Activated CD8-positive, alpha-beta memory T cell treated with anti-CD3 and anti-CD28 coated beads for 24 hours (primary cell): ENCODE data around the gene ELF5.

Experiments used
- DNase-seq: peaks from one replicate; pipeline ENCODE4 v3.0.0-alpha.2; 2020

The ELF5 gene

DNA sequence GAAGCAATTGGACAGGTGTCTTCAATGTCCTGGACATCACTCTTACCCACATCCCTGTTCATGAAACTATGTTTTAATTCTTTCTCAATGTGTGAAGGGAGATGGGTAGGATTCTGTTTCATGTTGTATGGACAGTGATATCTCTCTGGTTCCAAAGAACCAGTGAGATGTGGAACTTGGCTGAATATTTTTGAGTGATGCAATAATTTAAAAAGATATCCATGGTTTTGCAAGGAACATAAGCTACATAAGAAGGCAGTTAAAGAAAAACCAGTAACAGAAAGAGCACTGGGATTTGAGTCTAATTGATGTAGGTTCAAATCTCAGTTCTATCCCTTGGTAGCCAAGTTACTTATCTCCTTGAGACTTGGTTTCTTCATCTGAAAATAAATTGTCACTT, 7.7 kb upstream of the ELF5 start:
- DNase-seq = no peak

DNA sequence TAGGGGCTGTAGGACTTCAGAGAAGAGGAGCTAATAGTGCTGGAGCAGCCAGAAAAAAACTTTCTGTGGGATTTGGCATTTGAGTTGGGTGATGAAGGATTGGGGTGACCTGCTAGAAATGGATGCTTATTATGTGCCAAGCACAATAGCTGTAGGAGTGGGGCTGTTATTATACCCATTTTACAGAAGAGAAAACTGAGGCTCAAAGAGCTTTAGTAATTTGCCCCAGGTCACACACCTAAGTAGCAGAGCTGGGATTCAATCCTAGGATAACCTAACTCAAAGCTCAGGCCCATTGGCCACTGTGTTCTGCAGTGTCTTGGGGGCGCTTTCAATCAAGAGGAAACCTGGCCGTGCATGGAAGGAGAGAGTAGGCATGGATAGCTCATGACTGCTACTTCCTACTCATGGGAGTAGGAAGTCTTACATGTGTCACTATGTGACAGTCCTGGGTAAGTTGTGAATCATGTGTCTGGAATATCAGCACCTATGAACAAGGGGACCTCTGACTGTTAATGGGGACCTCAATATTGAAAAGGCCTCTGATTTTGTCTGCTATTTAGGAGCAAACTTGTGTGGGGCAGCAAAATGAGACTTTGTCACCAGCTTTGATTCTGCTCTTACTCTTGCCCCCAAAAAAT, 6.1 kb upstream of the ELF5 start:
- DNase-seq = no peak

DNA sequence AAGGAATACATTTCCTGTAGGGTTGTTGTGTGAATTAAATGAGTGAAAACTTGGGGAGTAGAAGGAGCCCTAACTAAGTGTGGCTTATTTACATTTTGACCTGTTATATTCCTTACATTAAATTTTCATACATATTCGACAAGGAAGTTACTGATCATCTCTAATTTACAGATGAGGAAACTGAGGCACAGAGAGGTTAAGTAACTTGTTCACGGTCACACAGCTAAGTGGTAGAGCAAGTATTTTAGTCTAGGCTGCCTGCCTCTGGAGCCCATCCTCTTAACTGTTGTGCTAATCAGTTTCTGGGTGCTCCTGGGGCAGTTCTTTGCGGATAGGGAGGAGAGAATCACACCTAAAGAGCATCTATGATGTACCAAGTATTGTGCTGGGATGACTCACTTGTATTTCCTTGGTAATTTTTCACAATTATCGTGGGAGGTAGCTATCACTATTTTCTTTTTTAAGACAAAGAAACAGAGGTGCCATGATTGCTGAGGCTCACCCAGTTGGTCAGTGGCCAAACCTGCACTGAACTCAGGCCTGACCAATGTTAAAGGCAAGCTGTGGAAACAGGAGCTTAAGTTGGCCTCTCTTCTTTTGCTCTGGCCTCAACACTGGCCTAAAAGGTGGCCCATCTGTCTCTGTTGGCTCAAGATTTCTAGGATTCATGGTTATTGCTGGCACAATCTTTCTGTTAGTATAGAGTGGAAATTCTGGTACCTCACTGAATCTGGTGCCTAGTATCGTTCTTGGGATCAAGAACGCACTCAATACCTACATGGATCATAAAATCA, 2.9 kb upstream of the ELF5 start:
- no peak for DNase-seq

- no peak for DNase-seq
Measured at GRCh38 chr11:34514597-34514996, 1.0 kb upstream of the ELF5 start.

DNA sequence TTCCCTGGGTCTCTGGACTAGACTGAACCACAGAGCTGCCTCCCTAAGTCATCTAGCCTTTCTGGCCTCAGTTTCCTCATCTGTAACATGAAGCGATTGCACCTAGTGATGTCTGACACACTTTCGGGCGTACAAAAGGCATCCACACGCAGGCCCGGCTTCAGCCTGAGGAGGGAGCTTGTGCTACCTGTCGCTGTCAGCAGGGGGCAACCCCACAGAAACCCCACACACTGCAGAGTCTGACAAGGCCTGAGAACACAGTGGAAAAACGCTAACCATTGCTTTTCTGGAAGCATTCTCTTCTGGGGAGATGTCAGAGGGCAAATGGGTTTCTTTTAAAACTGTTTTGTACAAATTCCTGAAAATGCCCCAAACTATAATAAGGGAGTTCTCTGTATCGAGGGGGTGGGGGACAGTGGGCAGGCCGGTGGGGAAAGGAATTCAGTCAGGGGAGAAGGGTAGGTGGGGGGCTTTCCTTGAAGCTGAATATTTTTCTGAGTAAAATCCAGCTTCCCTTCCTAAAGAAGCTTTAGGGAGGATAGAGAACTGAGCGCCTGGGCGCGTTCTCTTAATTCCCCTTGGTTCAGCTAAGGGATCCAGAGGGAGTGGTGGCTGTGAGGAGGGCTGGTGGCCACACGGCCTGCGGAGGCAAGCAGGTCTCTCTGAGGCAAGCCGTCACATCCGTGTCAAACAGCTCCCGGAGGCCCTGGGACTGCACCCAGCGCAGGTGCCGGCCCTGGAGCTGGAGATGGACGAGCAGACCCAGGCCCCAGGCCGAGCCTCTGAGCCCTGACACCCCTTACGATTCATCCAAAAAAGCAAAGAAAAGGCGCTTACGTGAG, 533 bp downstream of the ELF5 start:
- peak; percentile 76 for DNase-seq

GRCh38 chr11:34510673-34511072, 2.9 kb downstream of the ELF5 start:
- no peak for DNase-seq

DNA sequence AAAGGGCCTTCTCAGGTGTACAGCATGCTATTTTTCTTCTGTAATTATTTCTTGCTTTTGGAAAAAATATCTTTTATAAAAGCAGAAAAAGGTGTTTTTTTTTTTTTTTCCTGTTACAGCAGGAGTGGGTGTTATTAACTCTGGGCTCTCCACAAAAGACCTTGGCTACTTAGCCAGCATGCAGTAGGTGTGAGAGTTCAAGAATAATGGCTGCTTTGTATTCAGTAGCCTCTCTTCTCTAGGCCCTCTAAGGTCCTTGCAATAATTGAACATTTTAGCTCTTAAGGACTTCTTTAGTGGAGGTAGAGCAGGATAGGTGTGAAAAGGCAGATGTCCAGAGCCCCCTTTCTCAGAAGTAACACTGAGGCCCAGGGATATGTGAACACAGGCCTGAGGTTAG, 3.4 kb downstream of the ELF5 start:
- DNase-seq = no peak

GRCh38 chr11:34509336-34509876, 4.2 kb downstream of the ELF5 start:
- DNase-seq = no peak

GRCh38 chr11:34508524-34508923, 5.1 kb downstream of the ELF5 start:
- DNase-seq = no peak

DNA sequence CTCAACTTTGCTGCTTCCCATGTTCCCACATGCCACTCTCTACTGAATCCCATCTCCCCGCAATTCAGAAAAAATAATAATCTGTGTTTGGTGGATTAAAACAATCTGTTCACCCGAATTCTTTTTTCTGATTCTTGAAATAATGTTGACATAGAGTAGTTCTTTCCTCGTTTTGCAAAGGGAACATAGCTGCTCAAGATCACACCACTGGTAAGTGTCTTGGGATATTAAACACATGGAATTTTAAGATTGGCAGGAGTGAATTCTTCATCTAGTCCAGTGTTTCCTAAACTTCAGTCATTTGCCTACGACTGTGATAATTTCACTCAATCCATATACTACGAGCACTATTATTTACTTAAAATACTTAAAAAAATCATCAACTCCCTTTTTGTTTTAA, 6.0 kb downstream of the ELF5 start:
- DNase-seq = no peak

DNA sequence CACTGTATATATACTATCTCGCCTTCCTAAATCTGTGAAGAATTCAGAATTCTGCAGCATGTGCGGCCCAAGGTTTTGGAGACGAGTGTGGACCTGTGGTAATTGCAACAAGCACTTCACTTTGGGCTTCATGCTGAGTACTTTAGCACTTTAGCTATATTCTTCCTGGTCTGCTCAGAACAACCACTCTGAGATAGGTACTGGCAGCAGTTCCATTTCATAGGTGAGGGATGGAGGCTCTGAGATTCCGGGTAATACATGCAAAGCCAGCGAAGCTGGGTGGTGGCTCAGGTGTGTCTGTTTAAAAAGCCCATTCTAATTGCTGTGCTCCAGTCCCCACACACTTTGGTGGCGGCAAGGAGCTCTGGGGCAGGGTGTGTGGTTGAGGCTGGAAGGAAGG, 6.4 kb downstream of the ELF5 start:
- no peak for DNase-seq

DNA sequence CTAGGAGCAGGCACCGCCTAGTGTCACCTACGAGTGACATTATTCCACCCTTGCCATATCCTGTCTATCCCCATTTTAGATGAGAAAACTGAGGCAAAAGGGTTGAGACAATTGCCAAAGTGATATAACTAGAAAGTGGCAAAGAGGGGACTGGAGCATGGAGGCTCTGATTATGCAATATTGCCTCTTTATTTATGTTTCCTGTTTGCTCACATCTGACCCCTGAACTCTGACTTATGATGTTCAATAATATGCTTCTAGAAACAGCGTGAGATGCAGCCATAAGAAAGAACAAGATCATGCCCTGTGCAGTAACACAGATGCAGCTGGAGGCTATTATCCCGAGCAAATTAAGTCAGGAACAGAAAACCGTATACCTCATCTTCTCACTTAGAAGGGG, 7.7 kb downstream of the ELF5 start:
- DNase-seq = no peak

DNA sequence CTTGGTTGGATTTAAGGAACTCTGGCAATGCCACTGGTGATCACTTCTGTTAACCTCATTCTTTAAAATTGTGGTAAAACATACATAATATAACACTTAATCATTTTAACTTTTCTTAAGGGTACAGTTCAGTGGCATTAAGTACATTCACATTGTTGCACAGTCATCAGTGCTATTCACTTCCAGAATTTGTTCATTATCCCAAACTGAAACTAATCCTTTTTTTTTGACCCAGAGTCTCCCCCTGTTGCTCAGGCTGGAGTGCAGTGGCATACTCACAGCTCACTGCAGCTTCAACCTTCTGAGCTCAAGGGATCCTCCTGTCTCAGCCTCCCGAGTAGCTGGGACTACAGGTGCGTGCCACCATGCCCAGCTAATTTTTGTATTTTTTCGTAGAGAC, 10.6 kb downstream of the ELF5 start:
- DNase-seq = no peak

- no peak for DNase-seq
Measured at GRCh38 chr11:34501949-34502348, 11.6 kb downstream of the ELF5 start.

DNA sequence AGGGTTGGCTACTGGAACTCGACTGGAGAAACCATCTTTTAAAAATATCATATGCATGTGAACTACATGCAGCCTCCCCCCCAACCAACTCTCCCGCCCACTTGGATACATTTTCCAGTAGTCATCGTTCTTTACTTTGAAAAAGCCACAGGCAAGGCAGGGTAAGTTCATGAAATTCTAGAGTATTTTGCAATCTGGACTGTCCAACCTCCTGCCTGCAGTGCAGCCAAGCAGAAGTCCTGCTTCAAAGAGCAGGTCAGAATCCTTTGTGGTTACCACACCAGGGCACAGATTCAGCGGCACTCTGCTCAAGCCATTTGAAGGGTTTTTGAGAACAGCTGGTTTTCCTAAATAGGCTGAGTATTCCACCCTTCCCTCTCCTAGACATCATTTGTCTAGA, 12.1 kb downstream of the ELF5 start:
- DNase-seq = no peak

DNA sequence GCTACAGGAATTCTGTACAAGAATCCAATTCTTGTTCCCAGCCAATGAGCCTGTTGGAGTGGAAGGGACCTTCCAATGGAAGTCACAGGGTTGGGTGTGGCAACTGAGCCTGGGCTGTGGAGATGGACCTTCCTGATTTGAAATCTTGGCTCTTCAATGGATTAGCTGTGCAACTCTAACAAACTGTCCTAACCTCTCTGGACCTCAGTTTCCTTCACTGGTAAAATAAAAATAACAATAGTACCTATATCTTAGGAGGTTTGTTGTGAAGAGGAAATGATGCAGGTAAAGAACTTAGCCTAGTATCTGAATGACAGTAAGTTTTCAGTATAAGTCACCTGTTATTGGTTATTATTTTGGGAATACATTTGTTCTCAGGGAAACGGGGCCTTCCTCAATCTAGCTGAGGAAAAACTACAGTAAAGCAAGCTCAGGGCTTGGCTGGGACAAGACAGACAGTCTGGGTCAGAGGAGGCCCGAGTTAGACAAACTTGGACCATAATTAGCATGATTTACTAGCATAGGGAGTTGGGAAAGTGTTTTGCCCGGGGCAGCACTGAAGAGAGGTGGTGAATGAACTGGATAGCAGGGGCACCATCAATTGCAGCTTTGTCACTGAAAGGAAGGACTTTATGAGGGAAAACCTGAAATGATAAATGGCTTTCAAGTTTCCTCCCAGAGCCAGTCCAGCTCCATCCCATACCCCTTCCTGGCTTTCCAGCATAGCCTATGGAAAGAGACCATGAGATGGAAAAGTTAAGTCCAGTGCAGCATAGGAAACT, 13.7 kb downstream of the ELF5 start:
- DNase-seq = no peak

DNA sequence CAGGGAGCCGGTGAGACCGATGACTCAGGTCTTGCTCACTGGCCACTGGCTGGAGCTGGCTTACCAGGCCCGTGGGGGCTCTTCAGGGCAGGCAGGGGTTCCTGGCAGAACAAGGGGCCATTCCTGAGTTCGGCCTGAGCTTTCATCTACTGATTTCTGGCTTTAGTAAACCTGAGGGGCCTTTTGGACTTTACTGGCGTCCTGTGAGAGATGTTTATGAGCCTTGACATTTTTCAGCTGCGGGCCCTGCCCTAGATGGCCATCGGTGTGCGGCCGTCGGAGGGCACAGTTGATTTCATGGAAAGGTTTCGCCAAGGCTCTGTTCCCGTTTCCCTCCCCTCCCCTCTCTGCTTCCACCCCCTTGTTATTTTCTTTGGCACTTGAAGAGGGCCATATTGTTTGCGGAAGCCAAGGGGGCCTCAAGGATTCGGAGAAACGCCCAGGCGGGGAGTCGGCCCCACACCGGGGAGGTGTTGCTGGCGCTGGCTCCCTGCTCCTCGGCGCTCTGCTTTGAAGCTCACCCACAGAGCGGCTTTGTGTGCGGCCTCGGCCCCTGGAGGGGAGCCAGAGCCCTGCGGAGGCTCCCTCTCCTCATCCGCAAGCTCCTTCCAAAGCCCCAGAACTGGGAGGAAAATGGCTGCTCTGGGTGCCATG, 17.7 kb downstream of the ELF5 start:
- no peak for DNase-seq

DNA sequence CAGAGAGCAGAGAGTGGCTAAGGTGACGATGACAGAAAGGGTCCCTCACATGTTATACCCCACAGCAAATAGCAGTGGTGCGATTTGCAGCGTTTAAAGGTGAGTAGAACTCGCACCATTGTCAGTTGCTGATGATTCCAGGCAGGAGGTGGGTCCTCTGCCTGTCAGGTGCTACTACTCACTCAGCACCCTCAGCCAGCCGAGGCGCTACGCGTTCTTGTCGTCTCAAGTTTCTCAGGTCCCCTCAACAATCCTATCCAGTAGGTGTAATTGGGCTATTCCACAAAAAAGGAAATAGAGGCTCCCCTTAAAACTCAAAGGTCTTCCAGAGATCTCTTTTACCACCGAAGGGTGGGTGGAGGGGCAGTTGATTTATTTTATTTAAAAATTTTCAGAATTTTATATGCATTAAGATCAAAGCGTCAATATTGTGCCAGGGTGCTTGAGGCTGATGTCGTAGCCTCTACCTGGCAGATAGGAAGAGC, 18.3 kb downstream of the ELF5 start:
- DNase-seq = no peak

DNA sequence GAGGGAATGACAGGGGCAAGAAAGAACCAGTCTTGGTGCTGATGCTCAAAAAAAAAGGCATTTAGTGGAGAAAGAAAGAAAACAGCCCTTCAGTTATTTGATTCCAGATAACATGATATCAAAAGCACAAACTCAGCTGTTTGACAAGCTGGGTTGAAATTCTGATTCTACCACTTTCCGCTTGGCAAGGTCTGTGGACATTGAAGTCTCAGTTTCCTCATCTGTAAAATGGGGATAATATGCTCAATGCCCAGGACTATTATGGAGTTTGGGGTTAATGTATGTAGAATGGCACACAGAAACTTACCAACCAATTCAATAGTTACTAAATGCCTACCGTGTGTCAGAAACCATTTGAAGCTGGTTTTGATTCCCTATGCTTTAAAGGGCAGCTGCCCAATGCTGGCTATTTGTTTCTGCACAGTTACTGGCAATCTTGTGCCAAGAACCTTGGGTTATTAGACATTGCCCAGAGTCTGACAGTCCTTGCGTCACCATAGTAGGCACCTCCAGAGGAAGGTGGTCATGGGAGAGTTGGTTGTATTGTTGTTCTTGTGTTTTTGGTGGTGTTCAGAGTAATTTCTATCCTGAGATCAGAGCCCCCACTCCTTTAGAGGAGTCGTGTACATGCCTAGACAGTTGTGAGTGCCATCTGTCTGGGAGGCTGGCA, 19.5 kb downstream of the ELF5 start:
- no peak for DNase-seq

GRCh38 chr11:34493468-34493867, 20.1 kb downstream of the ELF5 start:
- DNase-seq = no peak

DNA sequence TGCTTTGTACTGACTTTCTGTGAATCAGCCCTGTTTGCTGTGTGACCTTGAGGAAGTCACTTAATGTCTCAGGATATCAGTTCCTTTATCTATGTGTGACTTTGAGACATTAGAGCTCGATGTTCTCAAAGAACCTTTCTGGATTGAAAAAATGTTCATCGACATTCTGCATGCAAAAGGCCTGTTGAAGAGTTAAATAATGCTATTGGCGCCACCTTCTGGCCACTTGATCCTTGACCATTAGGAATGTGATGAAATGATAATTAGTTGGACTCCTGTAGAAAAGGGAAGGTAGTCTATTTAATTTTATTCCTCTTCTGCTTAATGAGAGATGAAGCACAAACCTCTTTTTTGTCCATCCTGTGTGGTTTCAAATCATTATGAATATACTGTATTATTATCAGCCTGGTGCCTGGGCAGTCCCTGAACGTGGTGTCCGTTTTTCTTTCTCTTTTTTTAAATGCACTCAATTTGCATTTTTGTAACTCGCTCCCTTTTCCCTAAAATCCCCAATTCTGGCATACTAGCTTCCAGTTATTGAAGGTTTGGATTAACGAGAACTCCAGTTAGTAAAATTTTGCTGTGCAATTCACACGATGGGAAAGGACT, 20.7 kb downstream of the ELF5 start:
- DNase-seq = peak; percentile 62
